ENCODE data around the gene PLA2G6.
A peak's percentile ranks its signal among the peaks of the same experiment; 100 is the strongest.
"Not testable (repeated sequence)": the region's sequence is repeated elsewhere in the genome, so short reads cannot be mapped to it uniquely, and the experiment has no call there.

The PLA2G6 gene

GRCh38 chr22:38081636-38081940 lies 100.0 kb downstream of the PLA2G6 start:
- peaks cover 12 to 33% of the 10 kb centered on the region in 2 donors for H3K27me3 ChIP-seq (ENCODE audit: control insufficient read depth in 1 of 2, insufficient read depth in 2 of 2, low read length in 2 of 2)
- no peaks in the 10 kb centered on the region for H3K36me3 ChIP-seq (ENCODE audit: control insufficient read depth in 2 of 2, insufficient read depth in 2 of 2, low read length in 2 of 2)
- H3K4me1 ChIP-seq (ENCODE audit: control insufficient read depth, insufficient read depth, low read length) = peaks cover 21% of the 10 kb centered on the region
- no peaks in the 10 kb centered on the region for H3K9me3 ChIP-seq (ENCODE audit: control insufficient read depth in 2 of 2, low read length in 2 of 2)
- no peak overlapping the region for H3K9ac ChIP-seq (ENCODE audit: low read length in 2 of 2)
- no peak overlapping the region for H3K27ac ChIP-seq (ENCODE audit: low read length)
- peak overlapping the region in 1 of 2 donors; percentile 58 for H3K4me3 ChIP-seq (ENCODE audit: low read length in 2 of 2)

GRCh38 chr22:38080850-38081635 lies 100.6 kb downstream of the PLA2G6 start:
- Histone ChIP-seq H3K9me3 (ENCODE audit: control insufficient read depth in 2 of 2, low read length in 2 of 2) (no peaks in the 10 kb centered on the region), H3K4me1 (ENCODE audit: control insufficient read depth, insufficient read depth, low read length) (peaks cover 21% of the 10 kb centered on the region), H3K4me3 (ENCODE audit: low read length in 2 of 2) (peak overlapping the region; percentile 9 to 58), H3K9ac (ENCODE audit: low read length in 2 of 2) (no peak overlapping the region), H3K27ac (ENCODE audit: low read length) (no peak overlapping the region), H3K27me3 (ENCODE audit: control insufficient read depth in 1 of 2, insufficient read depth in 2 of 2, low read length in 2 of 2) (peaks cover 12 to 33% of the 10 kb centered on the region in 2 donors), H3K36me3 (ENCODE audit: control insufficient read depth in 2 of 2, insufficient read depth in 2 of 2, low read length in 2 of 2) (no peaks in the 10 kb centered on the region)

- Histone ChIP-seq H3K27ac (ENCODE audit: low read length) (no peak overlapping the region), H3K4me3 (ENCODE audit: low read length in 2 of 2) (peak overlapping the region; percentile 9 to 58)
These were observed 101.2 kb downstream of the PLA2G6 start for GRCh38 chr22:38080474-38080849.

GRCh38 chr22:38079804-38080203 lies 101.8 kb downstream of the PLA2G6 start:
- peaks cover 0 to 1% of the 10 kb centered on the region in 2 donors for H3K36me3 ChIP-seq (ENCODE audit: control insufficient read depth in 2 of 2, insufficient read depth in 2 of 2, low read length in 2 of 2)
- H3K27me3 ChIP-seq (ENCODE audit: control insufficient read depth in 1 of 2, insufficient read depth in 2 of 2, low read length in 2 of 2) = peaks cover 12 to 33% of the 10 kb centered on the region in 2 donors
- H3K27ac ChIP-seq (ENCODE audit: low read length) = no peak overlapping the region
- no peak overlapping the region for H3K4me3 ChIP-seq (ENCODE audit: low read length in 2 of 2)
- no peaks in the 10 kb centered on the region for H3K9me3 ChIP-seq (ENCODE audit: control insufficient read depth in 2 of 2, low read length in 2 of 2)
- no peak overlapping the region for H3K9ac ChIP-seq (ENCODE audit: low read length in 2 of 2)
- H3K4me1 ChIP-seq (ENCODE audit: control insufficient read depth, insufficient read depth, low read length) = peaks cover 21% of the 10 kb centered on the region

More at GRCh38 chr22:38080474-38080849, 101.2 kb downstream of the PLA2G6 start:
- Histone ChIP-seq H3K9me3 (ENCODE audit: control insufficient read depth in 2 of 2, low read length in 2 of 2) (no peaks in the 10 kb centered on the region), H3K9ac (ENCODE audit: low read length in 2 of 2) (no peak overlapping the region), H3K4me1 (ENCODE audit: control insufficient read depth, insufficient read depth, low read length) (peaks cover 21% of the 10 kb centered on the region), H3K36me3 (ENCODE audit: control insufficient read depth in 2 of 2, insufficient read depth in 2 of 2, low read length in 2 of 2) (no peaks in the 10 kb centered on the region), H3K27me3 (ENCODE audit: control insufficient read depth in 1 of 2, insufficient read depth in 2 of 2, low read length in 2 of 2) (peaks cover 12 to 33% of the 10 kb centered on the region in 2 donors)

- not testable (repeated sequence) for H3K36me3 ChIP-seq (ENCODE audit: control insufficient read depth in 2 of 2, insufficient read depth in 2 of 2, low read length in 2 of 2); H3K9me3 ChIP-seq (ENCODE audit: control insufficient read depth in 2 of 2, low read length in 2 of 2)
These were observed 102.4 kb downstream of the PLA2G6 start for GRCh38 chr22:38079208-38079607.

GRCh38 chr22:38078046-38078840 lies 103.4 kb downstream of the PLA2G6 start:
- Histone ChIP-seq H3K27ac (ENCODE audit: low read length) (no peak overlapping the region), H3K4me3 (ENCODE audit: low read length in 2 of 2) (no peak overlapping the region), H3K4me1 (ENCODE audit: control insufficient read depth, insufficient read depth, low read length) (peaks cover 21% of the 10 kb centered on the region), H3K36me3 (ENCODE audit: control insufficient read depth in 2 of 2, insufficient read depth in 2 of 2, low read length in 2 of 2) (peaks cover 0 to 2% of the 10 kb centered on the region in 2 donors), H3K27me3 (ENCODE audit: control insufficient read depth in 1 of 2, insufficient read depth in 2 of 2, low read length in 2 of 2) (peaks cover 12 to 28% of the 10 kb centered on the region in 2 donors), H3K9ac (ENCODE audit: low read length in 2 of 2) (no peak overlapping the region), H3K9me3 (ENCODE audit: control insufficient read depth in 2 of 2, low read length in 2 of 2) (no peaks in the 10 kb centered on the region)

More at GRCh38 chr22:38079208-38079607, 102.4 kb downstream of the PLA2G6 start:
- H3K27ac ChIP-seq (ENCODE audit: low read length); H3K4me3 ChIP-seq (ENCODE audit: low read length in 2 of 2); H3K9ac ChIP-seq (ENCODE audit: low read length in 2 of 2): not testable (repeated sequence)
- Histone ChIP-seq H3K4me1 (ENCODE audit: control insufficient read depth, insufficient read depth, low read length) (peaks cover 21% of the 10 kb centered on the region), H3K27me3 (ENCODE audit: control insufficient read depth in 1 of 2, insufficient read depth in 2 of 2, low read length in 2 of 2) (peaks cover 12 to 33% of the 10 kb centered on the region in 2 donors)

GRCh38 chr22:38077595-38077994 lies 104.0 kb downstream of the PLA2G6 start:
- Histone ChIP-seq H3K4me3 (ENCODE audit: low read length in 2 of 2) (no peak overlapping the region), H3K27me3 (ENCODE audit: control insufficient read depth in 1 of 2, insufficient read depth in 2 of 2, low read length in 2 of 2) (peaks cover 8 to 22% of the 10 kb centered on the region in 2 donors), H3K4me1 (ENCODE audit: control insufficient read depth, insufficient read depth, low read length) (peaks cover 19% of the 10 kb centered on the region), H3K36me3 (ENCODE audit: control insufficient read depth in 2 of 2, insufficient read depth in 2 of 2, low read length in 2 of 2) (peaks cover 0 to 6% of the 10 kb centered on the region in 2 donors), H3K9ac (ENCODE audit: low read length in 2 of 2) (no peak overlapping the region), H3K9me3 (ENCODE audit: control insufficient read depth in 2 of 2, low read length in 2 of 2) (no peaks in the 10 kb centered on the region), H3K27ac (ENCODE audit: low read length) (no peak overlapping the region)

GRCh38 chr22:38077096-38077495 lies 104.5 kb downstream of the PLA2G6 start:
- peaks cover 17% of the 10 kb centered on the region for H3K4me1 ChIP-seq (ENCODE audit: control insufficient read depth, insufficient read depth, low read length)
- no peak overlapping the region for H3K4me3 ChIP-seq (ENCODE audit: low read length in 2 of 2)
- H3K9me3 ChIP-seq (ENCODE audit: control insufficient read depth in 2 of 2, low read length in 2 of 2) = no peaks in the 10 kb centered on the region
- H3K27ac ChIP-seq (ENCODE audit: low read length) = no peak overlapping the region
- peaks cover 7 to 17% of the 10 kb centered on the region in 2 donors for H3K27me3 ChIP-seq (ENCODE audit: control insufficient read depth in 1 of 2, insufficient read depth in 2 of 2, low read length in 2 of 2)
- H3K9ac ChIP-seq (ENCODE audit: low read length in 2 of 2) = no peak overlapping the region
- H3K36me3 ChIP-seq (ENCODE audit: control insufficient read depth in 2 of 2, insufficient read depth in 2 of 2, low read length in 2 of 2) = peaks cover 0 to 11% of the 10 kb centered on the region in 2 donors

- H3K36me3 ChIP-seq (ENCODE audit: control insufficient read depth in 2 of 2, insufficient read depth in 2 of 2, low read length in 2 of 2) = peaks cover 0 to 11% of the 10 kb centered on the region in 2 donors
- no peak overlapping the region for H3K9ac ChIP-seq (ENCODE audit: low read length in 2 of 2)
- no peaks in the 10 kb centered on the region for H3K9me3 ChIP-seq (ENCODE audit: control insufficient read depth in 2 of 2, low read length in 2 of 2)
These were observed 105.7 kb downstream of the PLA2G6 start for GRCh38 chr22:38075961-38076360.

GRCh38 chr22:38075105-38075825 lies 106.4 kb downstream of the PLA2G6 start:
- H3K4me1 ChIP-seq (ENCODE audit: control insufficient read depth, insufficient read depth, low read length) = peaks cover 7% of the 10 kb centered on the region
- H3K27ac ChIP-seq (ENCODE audit: low read length) = no peak overlapping the region
- H3K36me3 ChIP-seq (ENCODE audit: control insufficient read depth in 2 of 2, insufficient read depth in 2 of 2, low read length in 2 of 2) = peaks cover 0 to 11% of the 10 kb centered on the region in 2 donors
- H3K9me3 ChIP-seq (ENCODE audit: control insufficient read depth in 2 of 2, low read length in 2 of 2) = no peaks in the 10 kb centered on the region
- peaks cover 0 to 2% of the 10 kb centered on the region in 2 donors for H3K27me3 ChIP-seq (ENCODE audit: control insufficient read depth in 1 of 2, insufficient read depth in 2 of 2, low read length in 2 of 2)
- no peak overlapping the region for H3K9ac ChIP-seq (ENCODE audit: low read length in 2 of 2)
- H3K4me3 ChIP-seq (ENCODE audit: low read length in 2 of 2) = no peak overlapping the region

More at GRCh38 chr22:38075961-38076360, 105.7 kb downstream of the PLA2G6 start:
- H3K4me1 ChIP-seq (ENCODE audit: control insufficient read depth, insufficient read depth, low read length) = peaks cover 6% of the 10 kb centered on the region
- peaks cover 0 to 9% of the 10 kb centered on the region in 2 donors for H3K27me3 ChIP-seq (ENCODE audit: control insufficient read depth in 1 of 2, insufficient read depth in 2 of 2, low read length in 2 of 2)
- no peak overlapping the region for H3K27ac ChIP-seq (ENCODE audit: low read length)
- no peak overlapping the region for H3K4me3 ChIP-seq (ENCODE audit: low read length in 2 of 2)
